Stimulated activated CD4-positive, alpha-beta T cell treated with anti-CD3 and anti-CD28 coated beads, Interleukin-4, amount 100 ng/mL, for 48 hours (primary cell): ENCODE results near the gene SLC38A7.
A peak's percentile ranks its signal among the peaks of the same experiment; 100 is the strongest.
"Not testable (repeated sequence)": the region's sequence is repeated elsewhere in the genome, so short reads cannot be mapped to it uniquely, and the experiment has no call there.

Source experiments
- DNase-seq, 2 donors: peaks; one replicate each; pipeline ENCODE4 v3.0.0-alpha.2; 2020; ENCODE audit warnings: low read depth in 2 of 2

The SLC38A7 gene, protein sequence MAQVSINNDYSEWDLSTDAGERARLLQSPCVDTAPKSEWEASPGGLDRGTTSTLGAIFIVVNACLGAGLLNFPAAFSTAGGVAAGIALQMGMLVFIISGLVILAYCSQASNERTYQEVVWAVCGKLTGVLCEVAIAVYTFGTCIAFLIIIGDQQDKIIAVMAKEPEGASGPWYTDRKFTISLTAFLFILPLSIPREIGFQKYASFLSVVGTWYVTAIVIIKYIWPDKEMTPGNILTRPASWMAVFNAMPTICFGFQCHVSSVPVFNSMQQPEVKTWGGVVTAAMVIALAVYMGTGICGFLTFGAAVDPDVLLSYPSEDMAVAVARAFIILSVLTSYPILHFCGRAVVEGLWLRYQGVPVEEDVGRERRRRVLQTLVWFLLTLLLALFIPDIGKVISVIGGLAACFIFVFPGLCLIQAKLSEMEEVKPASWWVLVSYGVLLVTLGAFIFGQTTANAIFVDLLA

DNA sequence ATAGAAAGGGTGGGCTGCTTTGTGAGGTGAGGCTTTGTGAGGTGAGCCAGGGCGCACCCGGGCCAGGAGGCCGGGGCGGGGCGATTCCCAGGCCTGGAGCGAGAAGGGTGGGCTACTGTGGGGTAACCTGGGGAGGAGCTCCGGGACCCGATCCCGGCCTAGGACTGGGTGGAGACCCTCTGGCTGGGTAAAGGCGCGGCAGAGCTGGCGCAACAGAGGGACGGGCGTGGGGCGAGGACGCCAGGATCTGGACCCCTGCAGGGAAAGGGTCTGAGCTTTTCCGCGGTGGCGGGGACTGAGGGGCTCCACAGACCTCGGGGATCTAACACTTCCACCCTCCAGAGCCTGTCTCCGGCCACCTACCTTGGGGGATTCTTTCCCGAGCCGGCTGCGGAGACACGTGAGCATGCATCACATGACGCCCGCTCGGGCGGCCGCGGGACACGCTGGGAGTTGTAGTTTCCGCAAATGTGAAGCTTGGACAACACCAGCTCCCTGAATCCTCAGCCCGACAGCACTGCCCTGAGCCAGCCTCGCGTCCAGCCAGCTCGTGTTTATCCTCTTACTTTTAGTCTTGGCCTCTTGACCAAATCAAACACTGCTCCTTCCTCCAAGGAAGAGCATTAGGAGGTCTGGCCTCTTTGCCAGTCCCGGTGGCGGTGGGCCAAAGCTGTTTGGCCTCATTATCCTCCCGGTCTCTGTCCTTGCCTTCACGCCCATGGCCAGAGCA is at the start of gene SLC38A7:
Gene SLC38A7, minus strand, starts transcription at position 417 of the 730 bp plus-strand sequence. CDS start 4,644 bp downstream, outside the sequence.
- DNase-seq: peak; percentile 67 to 72

DNA sequence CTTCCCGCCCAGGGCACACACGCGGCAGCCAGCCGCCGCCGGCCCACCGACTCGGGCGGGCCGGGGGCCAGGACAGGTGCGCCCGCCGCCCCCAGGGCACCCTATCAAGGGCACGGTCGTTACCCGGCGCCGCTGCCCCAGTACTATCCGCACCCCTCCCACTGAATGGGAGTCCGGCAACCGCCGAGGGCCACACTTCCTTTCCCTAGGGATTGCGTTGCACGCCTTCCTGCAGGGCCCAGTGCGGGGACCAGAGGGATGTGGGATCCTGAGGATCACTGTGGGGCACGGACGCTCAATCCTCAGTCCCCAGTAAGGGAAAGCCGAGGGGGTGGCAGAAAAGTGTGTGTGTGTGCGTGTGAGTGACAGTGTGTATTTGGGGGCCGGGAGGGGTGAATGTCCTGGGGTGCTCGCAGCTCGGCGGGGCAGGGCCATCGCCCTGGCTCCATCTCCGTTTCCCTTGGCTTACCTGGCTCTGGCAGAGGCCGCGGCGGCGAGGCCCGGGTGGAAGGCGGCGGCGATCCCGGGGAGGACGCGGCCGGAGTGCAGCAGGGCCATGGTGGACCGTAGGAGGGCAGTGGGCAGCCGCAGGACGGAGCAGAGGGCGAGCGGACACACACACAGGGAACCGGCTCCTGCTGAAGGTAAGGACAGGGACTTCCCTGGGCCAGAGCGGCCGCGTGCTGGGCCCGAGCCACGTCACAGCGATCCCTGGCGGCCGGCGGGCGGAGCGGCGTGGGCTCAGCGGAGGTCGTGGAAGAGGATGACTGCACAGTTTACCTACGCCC is 49.3 kb upstream of the SLC38A7 start, which contains the start of gene GOT2:
Gene GOT2, minus strand, starts transcription at position 646 of the 788 bp plus-strand sequence. Its CDS starts 88 bp downstream, at position 558.
- DNase-seq: peak; percentile 75 to 77

DNA sequence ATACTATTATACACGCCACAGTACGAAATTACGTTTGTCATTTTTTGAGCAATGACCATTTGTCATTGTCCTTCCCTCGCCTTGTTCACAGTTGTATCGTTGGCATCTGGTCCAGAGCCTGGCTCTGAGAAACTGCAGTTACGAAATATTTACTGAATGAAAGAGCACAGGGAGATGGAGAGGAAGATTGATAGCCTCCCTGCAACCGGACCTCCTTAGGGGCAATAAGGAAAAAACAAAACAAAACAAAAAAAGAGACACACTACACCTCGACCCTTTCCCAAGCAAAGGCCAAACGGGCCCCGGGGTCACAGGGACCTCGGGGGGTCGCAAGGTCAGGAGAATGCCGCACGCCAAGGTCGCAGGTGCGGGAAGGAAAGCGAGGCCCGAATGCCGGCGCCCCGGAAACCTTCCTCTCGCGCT is 48.7 kb upstream of the SLC38A7 start:
- no peak for DNase-seq

DNA sequence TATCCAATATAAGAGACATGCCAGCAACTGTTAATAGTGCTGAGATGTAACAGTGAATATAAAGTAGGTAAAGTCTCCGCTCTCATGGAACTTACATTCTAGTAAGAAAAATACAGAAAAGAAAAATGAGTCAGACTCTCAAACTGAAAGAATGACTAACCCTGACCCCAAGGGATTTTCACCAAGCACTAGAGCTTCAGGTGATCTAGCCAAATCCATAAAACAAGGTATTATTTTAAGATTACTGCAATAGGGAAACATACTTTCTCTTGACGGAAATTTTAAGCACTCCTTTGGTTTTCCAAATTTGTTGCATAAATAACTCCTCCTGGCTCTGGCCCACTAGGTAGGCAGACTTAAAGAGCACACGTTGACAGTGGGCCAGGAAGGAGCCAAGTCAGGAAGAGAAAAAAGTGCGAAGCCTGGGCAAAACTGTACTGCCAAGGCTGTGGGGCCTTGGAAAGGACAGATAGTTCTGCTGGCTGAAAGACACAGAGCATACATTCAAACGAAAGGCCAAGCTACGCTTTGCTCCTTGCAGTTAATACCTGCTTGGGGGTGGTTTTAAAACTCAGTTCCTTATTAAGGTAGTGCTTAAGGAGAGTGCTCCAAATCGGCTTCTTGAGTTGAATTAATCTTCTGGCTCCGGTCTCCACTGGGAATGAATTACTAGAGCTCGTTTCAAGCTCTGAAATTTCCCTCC is 48.1 kb upstream of the SLC38A7 start:
- no peak for DNase-seq

DNA sequence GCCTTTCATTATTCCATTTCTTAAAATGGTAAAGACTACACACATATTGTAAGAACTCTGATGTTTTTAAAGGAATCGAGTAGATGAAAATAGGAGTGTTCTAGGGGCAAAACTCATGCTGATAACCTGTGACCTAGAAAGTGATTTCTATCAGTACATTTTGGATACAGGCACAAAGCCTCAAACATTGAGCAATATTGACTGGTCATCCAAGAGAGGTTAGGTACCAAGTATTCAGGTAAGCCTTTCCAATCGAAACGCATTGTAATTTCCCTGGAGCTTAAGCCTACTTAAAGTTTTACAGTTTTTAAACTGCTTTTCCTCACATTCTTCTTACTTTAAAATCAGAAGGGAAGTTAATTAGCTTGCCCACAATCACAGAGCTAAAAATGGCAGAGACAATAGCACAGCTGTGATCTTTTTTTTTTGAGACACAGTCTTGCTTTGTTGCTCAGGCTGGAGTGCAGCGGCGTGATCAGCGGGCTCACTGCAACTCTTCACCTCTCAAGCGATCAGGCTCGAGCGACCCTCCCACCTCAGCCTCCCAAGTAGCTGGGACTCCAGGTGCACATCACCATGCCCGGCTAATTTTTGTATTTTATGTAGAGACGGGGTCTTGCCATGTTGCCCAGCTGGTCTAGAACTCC is 46.3 kb upstream of the SLC38A7 start:
- no peak for DNase-seq

DNA sequence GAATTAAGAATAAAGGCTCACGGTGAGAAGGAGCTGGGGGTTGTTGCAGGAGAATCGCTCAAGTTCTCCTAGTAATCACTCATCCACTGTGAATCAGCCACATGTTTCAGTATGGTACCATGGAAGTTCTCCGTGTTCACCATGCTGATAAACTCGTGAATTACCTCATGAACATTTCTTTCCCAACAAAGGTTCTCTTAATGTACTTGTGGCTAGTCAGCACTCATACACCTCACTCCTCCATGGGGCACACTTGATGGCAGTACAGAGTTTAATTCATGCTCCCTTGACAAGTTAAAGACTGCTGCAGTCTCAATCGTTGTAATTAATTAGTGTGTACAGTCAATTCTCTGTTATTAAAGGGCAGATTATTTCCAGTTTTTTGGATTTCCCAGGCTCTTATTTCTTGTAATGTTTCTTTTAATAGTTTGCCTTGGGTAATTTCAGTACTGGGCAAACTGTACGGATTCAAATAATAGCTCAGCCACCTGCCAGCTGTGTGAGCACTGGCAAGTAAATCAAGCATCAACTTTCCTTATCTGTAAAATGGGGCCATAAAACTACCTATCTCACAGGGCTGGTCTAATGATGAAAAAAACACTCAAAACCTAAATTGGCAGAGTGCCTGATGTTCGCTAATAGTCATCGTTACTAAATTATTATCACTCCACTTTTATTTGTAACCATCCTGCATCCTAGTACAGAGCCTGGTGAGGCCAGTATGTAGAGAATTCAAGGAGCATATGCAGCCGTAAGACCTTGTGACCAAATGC is 43.4 kb upstream of the SLC38A7 start:
- DNase-seq: no peak

DNA sequence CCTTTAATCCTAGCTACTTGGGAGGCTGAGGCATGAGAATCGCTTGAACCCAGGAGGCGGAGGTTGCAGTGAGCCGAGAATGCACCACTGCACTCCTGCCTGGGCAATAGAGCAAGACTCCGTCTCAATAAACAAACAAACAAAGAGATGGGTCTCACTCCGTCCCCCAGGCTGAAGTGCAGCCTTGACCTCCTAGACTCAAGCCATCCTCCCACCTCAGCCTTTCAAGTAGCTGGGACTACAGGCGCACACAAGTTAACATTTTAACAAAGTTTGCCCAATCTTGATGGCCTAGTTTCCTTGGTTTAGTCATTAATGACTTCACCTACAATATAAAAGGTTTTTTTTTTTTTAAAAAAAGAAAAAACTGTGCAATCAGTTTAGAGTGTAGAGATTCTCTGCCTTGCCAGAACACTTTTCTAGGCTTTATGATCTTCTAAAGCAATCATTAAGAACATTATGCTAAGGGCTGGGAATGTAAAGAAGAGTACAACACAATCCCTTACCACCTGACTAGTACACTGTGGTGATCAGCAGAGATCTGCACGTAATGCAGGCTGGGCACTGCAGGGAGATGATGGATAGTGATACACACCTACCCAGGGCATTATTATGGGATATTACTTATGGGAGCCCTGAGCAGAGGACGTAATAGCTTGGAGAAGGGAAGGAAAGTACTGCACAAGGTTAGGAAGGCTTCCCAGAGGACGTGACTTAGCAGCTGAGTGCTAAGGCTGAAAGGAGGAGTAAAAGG is 42.6 kb upstream of the SLC38A7 start:
- no peak for DNase-seq

DNA sequence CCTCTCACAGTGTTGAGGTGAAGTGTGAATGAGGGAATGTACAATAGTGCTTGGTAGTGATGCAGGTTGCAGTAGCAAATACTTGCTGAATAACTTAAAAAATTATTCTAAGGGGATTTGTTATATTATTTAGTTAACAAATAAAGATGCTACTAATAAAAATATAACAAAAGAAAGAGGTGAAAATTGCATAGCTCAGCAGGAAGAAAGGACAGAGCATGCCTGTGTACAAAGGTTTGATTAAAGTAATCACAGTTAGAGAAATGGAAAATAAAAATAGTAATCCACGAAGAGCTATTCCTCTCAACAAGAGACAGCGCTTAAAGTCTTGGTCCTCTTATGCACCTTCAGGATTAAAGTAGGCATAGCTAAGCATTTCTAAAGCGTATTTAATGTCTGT is 38.5 kb upstream of the SLC38A7 start:
- no peak for DNase-seq

DNA sequence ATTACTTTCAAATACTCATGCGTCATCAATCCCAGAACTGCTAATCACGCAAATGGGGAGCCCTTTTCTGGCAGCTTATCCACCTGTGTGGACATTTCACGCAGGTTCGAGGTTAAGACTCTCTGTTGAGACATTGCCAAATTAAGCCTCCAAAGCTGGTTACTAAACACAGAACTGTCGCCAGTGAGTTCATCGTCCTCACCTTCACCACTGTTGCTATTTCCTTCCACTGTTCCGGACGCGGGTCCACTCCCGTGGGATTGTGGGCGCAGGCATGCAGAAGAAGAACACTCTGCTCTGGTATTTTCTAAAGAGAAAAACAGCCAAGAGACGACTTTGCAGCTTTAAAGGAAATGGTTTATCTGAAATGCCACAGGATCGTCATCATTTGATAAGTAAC is 33.4 kb upstream of the SLC38A7 start:
- no peak for DNase-seq

DNA sequence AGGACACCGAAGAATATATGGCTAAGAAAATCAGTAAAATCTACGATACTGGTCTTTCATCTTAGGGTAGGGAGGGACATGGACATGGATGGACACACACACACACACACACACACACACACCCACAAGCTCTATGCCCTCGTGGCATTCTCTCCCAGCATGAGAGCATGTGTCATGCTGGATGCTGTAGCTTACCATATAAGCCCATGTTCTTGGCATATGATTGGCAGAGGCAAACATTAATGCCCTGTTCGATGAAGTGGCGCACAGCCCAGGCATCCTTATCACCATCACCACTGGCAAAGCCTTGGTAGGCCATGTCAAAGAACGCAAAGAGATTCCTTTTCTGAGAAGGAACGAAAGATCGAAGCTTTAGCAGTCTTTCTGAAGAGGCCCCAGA is 31.9 kb upstream of the SLC38A7 start:
- no peak for DNase-seq

DNA sequence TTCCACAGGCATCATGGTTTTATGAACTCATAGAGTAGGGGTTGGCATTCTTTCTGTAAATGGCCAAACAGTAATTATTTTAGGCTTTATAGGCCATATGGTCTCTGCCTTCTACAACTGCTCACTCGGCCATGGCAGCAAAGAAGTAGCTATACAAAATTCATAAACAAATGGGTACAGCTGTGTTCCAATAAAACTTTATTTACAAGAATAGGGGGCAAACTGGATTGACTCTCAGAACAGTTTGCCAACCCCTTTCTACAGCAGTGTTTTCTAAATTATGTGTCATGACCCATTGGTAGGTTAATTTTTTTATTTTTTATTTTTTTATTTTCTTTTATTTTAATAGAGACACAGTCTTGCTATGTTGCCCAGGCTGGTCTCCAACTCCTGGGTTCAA is 29.2 kb upstream of the SLC38A7 start:
- DNase-seq: no peak

DNA sequence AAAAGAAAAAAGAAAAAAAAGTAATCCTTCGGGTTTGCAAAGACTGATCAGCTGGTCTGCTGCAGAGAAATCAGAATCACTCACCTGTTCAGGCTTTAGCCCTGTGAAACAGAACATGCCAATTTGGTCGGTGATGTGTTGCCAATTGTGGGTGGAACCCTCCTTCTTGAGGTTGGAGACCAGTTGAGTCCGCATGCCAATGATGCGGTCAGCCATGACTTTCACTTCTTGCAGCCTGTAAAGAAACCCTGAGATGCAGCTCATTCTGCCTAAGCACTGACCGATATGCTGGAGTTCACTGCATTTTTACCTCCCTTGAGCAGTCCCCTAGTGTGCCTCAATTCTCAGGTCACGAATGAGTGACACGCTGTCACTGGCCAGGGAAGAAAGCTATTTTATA is 24.8 kb upstream of the SLC38A7 start:
- no peak for DNase-seq

DNA sequence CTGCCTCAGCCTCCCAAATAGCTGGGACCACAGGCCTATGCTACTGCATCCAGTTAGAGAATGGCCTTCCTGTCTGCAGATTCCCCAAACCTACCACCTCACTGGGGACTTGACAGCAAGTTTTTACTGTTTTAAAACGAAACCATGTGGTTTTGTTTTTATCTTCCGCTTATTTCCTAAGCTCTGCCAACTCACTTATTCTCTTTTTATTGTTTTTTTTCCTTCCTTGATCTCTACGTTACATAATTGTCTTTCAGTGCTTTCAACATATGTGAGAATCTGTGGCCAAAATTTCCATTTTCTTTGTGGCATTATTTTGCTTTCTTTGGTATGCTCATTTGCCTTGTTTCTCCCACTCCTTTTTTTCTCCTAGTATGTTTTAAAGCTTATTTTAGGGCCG is 14.6 kb upstream of the SLC38A7 start:
- DNase-seq: no peak

DNA sequence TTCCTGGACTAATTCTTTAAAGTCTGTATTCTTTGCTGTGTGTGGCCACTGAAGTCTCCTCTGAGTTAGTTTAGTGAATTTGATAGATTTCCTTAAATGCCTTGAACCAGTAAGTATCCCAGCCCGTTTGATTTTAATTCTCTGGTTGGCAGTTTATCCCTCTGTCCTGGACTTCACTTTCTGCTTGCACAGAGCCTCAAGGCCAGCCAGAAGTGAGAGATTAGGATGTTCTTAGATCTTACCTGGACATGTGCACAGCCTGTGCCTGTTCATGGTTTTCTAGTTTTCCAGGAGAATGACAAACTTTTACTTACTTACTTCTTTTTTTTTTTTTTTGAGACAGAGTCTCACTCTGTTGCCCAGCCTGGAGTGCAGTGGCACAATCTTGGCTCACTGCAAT is 10.8 kb upstream of the SLC38A7 start:
- no peak for DNase-seq

DNA sequence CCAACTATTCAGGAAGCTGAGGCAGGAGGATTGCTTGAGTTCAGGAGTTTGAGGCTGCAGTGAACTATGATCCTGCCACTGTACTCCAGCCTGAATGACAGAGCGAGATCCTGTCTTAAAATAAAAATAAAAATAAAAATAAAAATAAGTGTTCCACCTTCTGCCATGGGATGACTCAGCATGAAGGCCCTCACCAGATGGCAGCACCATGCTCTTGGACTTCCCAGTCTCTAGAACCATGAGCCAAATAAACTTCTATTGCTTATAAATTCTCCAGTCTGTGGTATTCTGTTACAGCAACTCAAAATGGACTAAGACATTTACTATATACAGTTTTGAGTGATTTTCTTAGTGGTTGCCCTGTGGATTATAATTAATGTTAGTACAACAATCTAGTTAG is 7.9 kb upstream of the SLC38A7 start:
- DNase-seq: no peak

DNA sequence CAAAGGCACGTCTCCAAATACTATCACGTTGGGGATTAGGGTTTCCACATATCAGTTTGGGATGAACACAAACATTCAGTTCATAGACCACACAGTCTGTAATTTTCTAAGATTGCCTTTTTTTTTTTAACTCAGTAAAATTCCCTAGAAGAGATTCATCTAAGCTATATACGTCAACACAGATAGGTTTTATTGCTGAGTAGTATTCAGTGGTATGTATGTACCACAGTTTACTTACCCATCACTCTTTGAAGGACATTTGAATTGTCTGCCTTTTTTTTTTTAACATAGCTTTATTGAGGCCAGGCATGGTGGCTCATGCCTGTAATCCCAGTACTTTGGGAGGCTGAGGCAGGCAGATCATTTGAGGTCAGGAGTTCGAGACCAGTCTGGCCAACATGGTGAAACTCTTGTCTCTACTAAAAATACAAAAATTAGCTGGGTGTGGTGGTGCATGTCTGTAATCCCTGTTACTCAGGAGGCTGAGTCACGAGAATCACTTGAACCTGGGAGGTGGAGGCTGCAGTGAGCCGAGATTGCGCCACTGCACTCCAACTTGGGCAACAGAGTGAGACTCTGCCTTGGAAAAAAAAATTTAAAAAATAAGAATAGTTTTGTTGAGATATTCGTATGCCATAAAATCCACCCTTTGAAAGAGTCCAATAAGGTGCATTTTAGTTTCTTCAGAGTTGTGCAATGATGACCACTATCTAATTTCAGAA is 2.6 kb upstream of the SLC38A7 start:
- not testable (repeated sequence) for DNase-seq

DNA sequence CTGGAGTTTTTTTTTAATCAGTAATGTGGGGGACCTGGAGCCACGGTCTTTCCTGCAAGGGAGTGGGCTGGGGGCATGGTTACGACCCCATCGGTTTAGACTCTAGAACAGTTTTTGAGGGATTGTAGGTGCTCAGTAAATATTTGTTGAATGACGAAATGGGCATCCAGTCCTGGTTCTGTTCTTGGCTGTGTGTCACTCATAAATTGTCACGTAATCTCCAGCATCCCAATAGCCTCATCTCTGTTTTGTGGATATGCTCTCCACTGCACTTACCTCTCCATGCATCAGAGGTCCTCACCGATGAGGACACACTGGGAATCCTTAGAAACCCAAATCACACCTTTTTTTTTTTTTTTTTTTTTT is 497 bp upstream of the SLC38A7 start:
- DNase-seq: no peak

DNA sequence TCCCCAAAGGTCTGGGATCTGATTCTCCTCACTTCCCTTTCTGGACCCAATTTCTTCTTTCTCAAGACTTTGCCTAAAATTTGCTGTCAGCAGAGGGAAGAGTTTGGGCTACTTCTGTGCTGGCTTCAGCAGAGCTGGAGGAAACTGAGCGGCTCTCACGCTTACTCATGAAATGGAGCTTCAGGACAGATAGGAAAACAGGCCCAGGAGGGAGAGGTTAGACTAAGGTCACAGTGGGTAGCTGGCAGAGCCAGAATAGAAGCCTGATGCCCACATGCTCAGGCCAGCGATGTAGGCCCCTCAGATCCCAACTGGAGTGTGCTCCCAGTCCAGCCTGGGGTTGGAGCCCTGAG is 593 bp downstream of the SLC38A7 start:
- DNase-seq: no peak

DNA sequence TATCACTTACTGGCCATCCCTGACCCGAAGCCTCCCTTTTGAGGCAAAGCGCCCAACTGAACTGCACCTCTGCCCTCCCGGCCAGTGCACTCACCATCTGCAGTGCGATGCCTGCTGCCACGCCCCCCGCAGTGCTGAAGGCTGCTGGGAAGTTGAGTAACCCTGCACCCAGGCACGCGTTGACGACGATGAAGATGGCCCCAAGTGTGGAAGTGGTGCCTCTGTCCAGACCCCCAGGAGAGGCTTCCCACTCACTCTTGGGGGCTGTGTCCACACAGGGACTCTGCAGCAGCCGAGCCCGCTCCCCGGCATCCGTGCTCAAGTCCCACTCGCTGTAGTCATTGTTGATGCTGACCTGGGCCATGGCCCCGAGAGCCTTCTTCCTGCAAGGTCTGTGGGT is 4.8 kb downstream of the SLC38A7 start:
- DNase-seq: no peak
